Activated CD8-positive, alpha-beta memory T cell treated with anti-CD3 and anti-CD28 coated beads, Interleukin-2, amount 50 U/mL, for 1 hour (primary cell): ENCODE data around the gene DGKG.

Experiments
- DNase-seq: peaks from one replicate; pipeline ENCODE4 v3.0.0-alpha.2; 2020; ENCODE audit errors: extremely low read depth

The DGKG gene

DNA sequence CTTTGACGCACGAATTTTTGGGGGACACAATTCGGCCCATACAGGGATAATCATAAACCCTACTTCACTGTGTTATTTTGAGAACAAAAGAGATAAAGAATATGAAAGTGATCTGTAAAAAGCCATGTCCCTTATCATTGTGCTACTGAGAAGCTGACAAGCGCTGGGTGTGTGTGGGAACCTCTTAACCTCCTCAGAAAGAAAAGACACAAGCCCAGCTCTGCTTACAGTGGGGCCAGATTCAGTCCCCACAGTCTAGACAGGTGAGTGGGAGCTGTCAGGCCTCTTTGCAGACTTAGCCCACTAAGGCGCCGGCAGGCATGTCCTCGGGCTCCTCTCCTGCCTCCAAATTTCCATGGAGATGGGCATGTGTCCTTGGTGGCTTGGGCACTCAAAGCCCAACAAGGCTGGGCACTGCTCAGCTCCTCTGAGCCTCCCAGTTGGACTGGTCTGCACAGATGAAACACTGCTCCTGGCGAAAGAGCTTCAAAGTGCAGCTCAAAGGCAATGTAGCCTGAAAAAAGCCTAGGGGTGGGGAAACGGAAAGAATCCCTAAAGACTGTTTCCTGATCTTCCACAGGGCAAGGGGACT lies 188.7 kb downstream of the DGKG start:
- no peak for DNase-seq

DNA sequence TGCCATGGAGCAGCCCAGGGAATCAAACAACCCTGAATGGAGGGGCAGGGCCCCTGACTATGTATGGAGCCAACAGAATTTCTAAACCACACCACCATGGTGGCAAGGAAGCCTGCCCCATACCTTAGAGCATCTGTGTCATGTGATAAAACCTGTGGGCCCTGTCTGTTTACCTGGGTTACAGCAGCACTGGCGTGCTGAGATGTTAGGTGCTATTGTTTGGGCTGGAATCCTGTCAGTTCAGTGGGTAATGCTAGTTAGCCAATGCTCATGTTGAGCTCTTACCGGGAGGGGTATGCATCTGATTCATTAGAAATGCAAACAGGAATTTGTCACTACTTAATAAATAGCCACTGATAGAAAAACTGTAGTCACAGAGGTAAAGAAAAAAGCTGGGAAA lies 189.7 kb downstream of the DGKG start:
- no peak for DNase-seq

DNA sequence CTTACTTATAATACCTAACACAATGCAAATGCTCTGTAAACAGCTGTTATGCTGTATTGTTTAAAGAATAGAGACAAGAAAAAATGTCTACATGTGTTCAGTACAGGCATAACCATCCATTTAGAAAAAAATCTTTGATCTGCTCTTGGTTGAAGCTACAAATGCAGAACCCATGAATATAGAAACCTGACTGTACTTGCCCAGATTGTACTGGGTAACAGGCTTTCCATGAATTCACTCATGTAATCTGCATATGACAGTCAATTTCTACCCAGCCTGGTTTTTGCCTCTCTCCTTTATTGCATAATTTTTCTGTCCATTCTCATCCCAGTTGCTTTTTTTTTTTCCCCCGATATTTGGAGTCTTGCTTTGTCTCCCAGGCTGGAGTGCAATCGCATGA lies 190.5 kb downstream of the DGKG start:
- DNase-seq = no peak

DNA sequence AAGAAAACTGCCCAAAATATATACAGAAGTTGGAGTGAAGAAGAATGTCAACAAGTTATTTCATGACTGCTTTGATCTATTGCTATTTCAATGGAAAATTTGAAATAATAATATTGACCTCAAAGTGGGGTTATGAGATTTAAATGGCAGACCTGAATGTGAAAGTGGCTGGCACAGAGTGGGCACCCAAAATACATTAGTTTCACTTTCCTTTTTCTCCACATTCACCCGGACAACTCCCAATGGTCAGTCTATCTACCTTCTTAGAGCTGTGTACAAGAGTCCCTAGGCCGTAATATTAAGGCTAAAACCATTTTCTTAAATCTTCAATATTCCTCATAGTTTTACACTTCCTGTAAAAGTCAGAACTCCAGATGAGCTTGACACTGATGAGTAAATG lies 191.5 kb downstream of the DGKG start:
- DNase-seq = no peak

DNA sequence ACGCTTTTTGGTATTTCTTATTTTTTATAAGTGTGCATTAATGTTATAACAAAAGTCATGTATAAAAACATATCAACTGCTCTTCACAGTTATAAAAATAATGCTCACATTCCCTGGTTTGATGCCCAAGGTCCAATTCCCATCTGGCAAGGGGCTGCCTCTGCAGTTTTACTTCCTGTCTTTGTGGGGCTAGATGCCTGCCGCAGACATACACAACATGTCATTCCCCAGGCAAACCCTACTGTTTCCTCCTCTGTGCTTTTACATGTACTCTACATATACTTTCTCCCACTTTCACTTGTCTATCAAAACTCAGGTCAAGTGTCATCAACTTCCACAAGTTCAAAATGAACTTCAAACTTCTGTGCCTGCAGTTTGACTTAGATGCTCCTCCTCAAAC lies 192.7 kb downstream of the DGKG start:
- no peak for DNase-seq

DNA sequence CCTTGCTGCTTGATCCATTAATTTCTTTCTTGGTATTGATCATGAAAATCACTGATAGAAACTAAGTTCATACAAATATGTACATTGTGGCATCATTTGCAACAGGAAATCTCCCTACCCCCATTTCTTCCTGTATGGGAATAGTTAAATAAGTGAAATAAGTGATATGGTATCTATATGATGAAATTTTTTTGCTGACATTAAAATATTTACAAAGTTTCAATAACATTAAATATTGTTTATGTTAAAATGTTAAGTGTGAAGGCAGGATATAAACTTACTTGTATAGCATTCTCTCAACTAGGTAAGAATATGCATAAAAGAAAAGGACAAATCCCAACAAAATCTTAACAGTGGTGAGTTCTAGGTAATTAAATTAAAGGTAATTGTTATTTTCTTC lies 193.1 kb downstream of the DGKG start:
- no peak for DNase-seq

DNA sequence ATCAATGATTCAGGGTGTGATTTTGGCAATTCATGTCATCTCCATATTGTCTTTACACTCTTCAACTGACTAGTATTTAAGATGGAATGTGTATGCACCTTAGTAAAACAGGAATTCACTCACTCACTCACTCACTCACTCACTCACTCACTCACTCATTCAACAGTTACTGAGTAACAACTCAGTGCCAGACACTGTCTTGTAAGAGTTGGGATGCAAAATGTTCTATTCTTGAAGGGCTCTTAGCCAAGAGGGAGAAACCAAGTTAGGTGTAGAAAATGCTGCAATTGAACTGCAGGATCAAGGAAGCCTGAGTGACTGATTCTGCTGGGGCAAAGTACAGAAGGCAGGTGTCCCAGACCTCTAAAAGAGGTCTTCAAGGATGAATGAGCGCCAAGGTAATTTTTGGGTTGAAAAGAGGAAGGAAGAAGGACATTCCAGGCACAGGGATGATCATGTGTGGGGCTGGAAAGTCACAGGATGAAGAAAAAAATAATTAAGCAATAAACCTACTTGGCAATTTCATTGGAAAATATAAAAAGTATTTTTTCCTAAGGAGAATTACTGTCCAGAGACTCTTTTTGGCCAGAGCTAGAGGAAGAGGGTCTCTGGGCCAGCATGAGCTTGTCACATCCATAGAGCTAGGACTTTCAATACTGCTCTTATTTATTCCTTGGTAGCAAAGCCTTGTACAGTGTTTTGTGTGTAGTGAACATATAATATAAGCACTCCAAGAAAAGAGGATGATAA lies 194.2 kb downstream of the DGKG start:
- no peak for DNase-seq

DNA sequence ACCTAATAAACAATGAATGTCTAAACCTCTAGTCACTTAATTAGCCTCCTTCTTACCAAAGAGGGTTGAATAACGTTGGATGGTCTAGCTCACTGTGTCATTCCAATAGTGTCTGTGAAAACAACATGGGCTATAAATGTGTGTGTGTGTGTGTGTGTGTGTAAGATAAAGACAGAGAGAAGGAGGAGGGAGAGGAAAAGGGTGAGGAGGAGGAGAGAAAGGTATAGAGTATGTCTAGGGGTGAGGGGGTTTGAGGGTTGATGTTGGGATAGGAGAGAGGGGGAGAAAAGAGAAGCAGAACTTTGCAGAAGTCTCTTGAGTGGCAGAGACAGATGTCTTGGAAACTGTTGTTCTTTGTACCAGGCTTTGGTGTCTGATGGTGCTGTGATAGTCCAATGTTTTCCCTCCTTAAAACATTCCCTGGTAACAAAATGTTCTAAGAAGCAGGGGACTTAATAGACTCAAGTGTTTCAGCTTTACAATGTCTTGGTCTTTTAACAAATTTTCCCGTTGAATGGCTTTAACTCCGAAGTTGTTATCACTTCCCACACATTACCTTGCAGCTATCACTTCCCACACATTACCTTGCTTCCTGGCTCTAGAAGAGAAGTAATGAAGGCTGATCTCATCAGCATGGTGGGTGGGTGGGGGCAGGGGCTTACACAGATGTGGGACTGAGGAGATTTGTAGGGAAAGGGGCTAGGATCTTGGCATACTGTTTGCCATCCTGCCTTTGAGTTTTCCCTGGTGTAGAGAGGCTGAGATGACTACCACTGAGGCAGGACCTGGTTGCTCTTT lies 195.3 kb downstream of the DGKG start:
- DNase-seq = no peak

DNA sequence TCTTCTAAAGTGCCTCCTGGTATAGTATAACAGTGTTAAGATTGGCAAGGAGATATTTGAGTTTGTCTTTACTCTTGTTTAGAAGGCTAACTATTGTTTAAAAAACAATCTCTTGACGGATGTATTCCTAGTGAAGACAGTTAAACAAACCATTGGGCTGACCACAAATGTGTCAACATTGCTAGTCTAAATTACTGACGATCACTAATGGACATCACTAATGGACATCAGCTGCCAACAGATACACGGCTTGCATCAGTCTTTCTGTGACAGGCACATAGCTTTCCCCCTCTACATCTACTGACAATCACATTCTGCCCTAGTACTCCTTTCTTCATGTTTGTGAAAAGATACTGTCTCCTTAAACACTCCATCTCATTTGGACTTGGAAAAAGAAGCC lies 196.0 kb downstream of the DGKG start:
- no peak for DNase-seq

DNA sequence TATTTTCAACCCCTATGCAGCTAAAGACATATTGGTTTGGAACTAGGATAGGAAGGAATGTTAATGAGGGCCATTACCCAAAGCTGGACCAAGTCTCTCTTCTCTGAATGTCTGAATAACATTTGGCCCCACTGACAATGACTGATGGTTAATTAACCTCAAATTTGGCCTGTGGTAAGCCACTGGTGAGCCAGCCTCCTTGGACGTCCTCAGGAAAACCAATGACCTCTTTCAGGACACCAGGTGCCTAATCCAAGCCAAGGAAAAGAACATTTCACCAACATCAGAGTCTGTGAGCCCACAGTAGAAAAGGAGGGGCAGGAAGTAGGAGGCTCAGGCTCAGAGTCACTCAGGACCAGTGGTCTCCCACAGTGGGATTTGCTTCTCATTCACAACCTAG lies 196.7 kb downstream of the DGKG start:
- DNase-seq = no peak

DNA sequence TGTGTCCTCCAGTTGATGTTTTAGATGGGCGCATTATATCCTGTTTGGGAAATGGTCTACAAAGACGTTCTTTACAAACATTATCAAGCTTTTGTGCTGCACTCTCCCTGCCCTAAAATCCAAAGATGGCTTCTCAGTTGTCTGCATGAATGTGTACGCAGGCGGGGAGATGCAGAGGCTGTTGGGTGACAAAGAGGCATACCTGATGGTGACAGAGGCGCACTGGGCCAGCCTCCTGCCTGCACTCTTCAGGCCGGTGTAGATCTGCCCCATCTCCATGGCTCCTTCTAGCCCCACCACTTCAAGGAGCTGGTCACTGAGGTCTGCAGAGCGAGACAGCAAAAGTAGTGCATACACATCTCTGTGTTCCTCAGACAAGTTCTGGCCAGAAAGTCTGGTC lies 197.3 kb downstream of the DGKG start:
- no peak for DNase-seq

DNA sequence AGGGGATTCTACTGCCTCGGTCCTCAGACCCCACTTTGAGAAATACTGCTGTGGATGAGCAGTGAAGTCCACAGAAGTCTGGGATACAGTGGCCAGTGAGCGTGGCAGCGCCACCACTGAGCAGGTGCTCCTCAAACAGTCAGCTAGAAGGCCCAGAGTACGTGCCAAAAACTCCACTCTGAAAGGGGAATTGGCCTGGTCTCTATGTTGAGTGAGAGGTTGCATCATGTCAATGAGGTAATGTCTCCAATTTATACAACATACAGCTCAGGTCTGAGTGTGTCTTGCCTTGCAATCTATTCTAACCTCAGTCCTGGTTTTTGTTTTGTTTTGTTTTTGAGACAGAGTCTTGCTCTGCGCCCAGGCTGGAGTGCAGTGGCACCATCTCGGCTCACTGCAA lies 199.8 kb downstream of the DGKG start:
- no peak for DNase-seq

DNA sequence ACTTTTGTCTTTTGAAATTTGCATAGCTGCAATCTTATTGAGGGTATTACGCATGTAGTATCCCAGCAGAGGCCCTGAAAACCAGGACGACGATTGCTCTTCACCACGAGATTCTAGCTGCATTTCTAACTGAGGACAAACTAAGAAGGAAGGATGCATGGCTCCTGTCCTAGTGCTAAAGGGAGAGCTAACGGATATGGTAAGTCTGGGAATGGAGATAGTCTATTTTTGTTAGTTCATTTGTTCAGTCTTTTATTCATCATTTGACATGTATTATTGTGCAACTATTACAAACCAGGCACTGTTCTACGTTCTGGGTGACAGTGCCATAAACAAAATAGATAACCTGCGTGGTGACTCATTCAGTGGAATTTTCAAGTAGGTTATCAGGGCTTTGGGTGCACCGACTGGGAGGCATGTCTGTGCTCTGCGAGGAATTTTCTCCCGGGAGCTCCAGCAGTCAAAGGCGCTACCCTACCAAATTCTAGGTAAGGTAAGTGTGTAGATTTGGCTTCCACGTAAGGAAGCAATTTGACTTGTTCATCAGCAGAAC lies 201.3 kb downstream of the DGKG start:
- DNase-seq = no peak

DNA sequence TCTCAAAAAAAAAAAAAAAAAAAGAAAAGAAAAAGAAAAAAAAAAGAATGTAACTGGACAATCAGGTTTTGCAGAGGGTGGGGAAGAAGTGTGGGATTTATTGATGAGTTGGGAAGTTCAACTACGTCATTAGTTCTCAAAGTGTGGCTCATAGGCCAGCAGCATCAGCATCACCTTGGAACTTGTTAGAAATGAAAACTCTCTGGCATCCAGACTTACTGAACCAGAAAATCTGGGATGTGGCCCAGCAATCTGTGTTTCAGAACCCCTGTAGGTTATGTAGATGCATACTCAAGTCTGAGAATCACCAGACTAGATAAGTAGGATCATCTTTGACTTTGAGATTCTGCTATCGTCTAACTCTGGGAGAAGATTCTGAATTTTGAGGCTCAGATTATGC lies 207.4 kb downstream of the DGKG start:
- DNase-seq = no peak

DNA sequence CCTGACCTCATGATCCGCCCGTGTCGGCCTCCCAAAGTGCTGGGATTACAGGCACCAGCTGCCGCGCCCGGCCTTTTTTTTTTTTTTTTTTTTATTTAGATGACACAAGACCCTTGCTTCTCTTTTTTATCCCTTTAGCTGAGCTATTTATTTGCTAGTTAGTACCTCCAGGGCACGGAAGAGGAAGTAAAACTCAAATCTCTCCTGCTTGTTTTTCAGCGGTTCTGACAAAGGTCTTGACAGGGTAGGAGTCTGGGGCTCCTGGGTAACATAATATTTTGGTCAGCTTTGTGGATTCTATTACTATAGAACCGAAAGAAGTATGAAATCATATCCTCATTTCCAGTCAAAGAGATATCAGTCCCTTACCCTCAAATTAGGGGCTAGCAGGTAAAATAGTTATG lies 209.1 kb downstream of the DGKG start:
- no peak for DNase-seq

DNA sequence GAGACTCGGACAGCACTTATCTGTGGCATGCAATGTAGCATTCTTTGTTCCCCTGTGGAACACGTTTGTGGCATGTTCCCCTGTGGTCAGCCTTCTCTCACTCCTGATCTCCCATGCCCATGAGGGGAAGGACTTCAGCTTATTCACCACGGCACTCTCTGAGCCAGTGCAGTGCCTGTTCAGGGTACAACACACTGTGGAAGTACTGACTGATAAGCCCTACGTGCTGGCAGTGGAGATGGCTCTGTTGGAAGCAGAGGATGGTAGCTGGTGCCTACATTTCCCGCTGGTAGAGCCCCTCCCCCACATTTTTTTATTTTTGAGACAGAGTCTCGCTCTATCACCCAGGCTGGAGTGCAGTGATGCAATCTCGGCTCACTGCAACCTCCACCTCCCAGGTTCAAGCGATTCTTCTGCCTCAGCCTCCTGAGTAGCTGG lies 209.7 kb downstream of the DGKG start:
- no peak for DNase-seq

DNA sequence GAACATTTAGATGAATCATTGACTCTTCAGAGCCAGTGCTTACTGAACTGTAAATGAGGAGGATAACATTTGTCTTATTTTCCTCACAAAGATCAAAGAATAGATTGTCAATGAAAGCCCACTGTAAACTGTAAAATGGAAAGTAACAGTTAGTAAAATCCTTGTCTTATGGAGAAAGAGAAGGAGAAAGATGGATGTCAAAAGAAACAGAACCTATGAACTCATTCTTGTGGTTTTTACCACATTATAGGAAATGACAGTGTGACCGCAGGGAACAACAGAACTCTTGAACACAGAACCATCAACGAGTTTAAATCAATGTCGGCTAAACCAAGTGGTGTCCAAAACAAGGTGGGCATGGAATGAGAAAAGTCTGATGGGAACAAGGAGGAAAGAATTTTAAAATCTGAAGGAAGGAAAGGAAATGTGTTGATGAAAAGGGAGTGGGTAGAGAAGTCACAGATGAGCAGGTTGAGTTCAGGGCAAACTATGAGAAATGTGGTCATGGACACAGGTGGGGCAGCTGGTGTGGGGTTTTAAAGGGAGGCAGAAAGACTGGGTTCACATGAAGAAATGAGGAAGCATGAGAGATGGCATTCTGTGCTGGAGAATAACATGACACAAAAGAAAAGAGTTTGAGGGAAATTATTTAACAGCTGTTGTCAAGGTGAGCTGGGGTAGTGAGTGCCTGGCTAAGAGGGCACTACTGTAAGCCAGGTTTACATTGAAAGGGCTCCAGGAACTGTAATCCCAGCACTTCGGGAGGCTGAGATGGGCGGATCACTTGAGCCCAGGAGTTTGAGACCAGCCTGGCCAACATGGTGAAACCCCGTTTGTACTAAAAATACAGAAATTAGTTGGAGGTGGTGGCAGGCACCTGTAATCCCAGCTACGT lies 210.7 kb downstream of the DGKG start:
- DNase-seq = no peak

DNA sequence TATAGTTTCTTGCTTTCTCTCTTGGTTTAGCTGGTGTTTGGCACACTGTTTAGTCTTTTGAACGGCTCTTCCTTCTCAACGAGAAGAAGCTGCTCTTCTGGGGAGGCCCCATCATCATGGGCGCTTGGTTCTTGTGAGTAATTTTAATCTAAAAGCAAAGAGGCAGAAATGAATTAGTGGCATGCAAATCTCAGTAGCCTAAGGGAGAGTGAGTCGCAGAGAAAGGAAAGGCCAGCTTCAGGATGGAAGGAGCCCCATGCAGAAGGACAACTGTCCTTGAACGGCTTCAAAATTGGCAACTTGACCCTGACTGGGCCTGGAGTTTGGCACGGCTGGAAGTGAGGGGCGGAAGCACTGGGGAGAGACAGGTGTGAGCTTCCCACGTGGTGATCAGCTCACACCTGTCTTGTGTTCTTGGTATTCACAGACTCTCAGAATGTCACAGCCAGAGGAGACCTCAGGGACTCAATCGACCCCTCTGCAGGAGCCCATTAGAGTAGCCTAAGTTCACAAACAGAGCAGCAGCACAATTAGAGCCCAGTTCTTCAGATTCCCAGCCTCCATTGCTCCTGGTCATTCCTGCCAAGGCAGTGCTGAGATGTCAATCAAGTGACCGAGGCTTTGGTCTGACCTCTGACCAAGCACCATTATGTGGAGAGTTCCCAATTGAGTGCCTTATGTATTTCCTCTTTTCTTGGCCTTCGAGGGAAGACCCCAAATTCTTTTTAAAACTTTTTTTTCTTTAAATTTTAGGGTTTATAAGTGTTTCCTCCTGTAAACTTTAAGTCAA lies 211.8 kb downstream of the DGKG start:
- no peak for DNase-seq

DNA sequence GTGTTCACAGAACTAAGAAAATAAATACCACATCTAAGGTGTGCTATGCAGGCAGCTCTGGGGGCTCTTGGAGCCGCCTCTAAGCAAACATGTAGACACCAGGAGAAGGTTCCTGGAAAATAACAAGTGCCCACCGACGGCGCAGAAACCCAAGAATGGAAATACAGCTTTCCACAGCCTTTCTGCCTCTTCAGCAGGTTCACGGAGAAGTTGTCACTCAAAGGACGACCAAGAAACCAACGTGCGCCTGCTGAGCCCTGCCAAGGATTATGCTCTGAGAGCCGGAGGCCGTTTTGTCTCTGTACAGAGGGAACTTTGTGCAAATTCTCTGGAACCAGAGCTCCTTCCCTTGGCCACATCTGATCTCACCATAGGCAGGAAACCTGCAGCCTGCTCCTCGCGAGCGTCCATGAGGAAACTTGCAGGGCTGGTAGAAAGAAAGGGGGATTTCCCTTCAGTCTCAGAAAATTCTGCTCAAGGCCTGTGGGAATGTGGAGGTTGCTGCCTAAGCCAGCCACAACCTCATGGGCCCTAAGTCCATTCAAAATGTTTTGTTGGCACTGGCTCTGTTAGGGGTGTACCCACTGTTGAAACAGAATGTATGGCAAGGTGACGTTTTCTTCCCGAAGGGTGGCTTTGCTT lies 212.6 kb downstream of the DGKG start:
- DNase-seq = no peak

DNA sequence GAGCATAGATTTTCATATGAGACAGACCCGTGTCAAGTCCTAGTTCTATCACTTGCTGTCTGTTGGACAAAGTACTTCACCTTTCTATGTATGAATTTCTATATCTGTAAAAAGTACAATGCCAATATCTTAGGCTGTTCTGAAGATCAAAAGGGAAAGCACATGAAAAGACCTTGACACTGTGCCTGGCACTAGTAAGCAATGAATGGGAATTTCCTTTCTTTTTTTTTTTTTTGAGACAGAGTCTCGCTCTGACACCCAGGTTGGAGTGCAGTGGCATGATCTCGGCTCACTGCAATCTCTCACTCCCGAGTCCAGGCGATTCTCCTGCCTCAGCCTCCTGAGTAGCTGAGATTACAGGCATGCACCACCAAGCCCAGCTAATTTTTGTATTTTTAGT lies 217.8 kb downstream of the DGKG start:
- no peak for DNase-seq
